Measurements from ENCODE around the gene BRF1.

BRF1 gene

DNA sequence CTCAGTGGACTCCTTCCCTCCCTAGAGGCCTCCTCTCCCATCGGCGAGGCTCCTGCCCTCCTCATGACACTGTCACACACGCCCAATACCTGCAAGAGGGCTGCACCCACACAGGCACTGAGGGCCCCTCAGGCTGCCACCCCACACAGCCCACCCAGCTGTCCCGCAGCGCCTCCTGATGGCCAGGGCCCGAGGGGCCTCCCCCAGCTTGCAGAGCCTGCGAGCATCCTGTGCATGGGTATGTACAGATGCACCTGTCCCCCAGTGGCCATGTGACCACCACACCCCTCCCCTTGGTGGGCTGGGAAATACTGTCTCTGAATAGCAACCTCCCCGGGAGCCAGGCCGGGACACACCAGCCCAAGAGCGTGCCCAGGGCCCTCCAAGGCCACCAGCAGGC lies 100.7 kb downstream of the BRF1 start:
- Histone ChIP-seq H3K27ac (ENCODE audit: low read length) (no peak overlapping the region), H3K9me3 (ENCODE audit: control insufficient read depth in 2 of 2, low read length in 2 of 2) (no peaks in the 10 kb centered on the region), H3K27me3 (ENCODE audit: control insufficient read depth in 1 of 2, insufficient read depth in 2 of 2, low read length in 2 of 2) (peaks cover 29 to 58% of the 10 kb centered on the region in 2 donors), H3K36me3 (ENCODE audit: control insufficient read depth in 2 of 2, insufficient read depth in 2 of 2, low read length in 2 of 2) (no peaks in the 10 kb centered on the region), H3K4me1 (ENCODE audit: control insufficient read depth, insufficient read depth, low read length) (peaks cover 56% of the 10 kb centered on the region), H3K9ac (ENCODE audit: low read length in 2 of 2) (no peak overlapping the region), H3K4me3 (ENCODE audit: low read length in 2 of 2) (no peak overlapping the region)

DNA sequence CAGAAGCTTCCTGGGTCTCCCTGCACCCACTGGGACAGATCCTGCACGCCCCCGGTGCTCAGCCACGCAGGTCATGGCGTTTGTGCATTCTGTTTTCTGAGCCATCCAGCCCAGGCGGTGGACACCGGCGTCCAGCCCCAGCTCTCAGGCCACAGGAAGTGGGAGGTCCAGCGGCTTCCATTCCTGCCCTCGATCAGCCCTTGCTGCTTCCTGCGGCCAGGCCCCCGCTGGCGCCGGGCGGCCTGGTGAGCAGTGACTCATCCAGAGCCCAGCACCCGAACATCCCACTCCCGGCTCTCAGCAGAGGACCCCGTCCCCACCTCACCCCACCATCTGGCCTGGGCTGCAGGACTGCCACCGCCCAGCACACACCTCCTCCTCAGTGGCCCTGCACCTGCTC lies 101.7 kb downstream of the BRF1 start:
- no peak overlapping the region for H3K9ac ChIP-seq (ENCODE audit: low read length in 2 of 2)
- H3K27ac ChIP-seq (ENCODE audit: low read length) = no peak overlapping the region
- no peaks in the 10 kb centered on the region for H3K9me3 ChIP-seq (ENCODE audit: control insufficient read depth in 2 of 2, low read length in 2 of 2)
- no peaks in the 10 kb centered on the region for H3K36me3 ChIP-seq (ENCODE audit: control insufficient read depth in 2 of 2, insufficient read depth in 2 of 2, low read length in 2 of 2)
- H3K4me3 ChIP-seq (ENCODE audit: low read length in 2 of 2) = no peak overlapping the region
- peaks cover 54% of the 10 kb centered on the region for H3K4me1 ChIP-seq (ENCODE audit: control insufficient read depth, insufficient read depth, low read length)
- H3K27me3 ChIP-seq (ENCODE audit: control insufficient read depth in 1 of 2, insufficient read depth in 2 of 2, low read length in 2 of 2) = peaks cover 30 to 66% of the 10 kb centered on the region in 2 donors

DNA sequence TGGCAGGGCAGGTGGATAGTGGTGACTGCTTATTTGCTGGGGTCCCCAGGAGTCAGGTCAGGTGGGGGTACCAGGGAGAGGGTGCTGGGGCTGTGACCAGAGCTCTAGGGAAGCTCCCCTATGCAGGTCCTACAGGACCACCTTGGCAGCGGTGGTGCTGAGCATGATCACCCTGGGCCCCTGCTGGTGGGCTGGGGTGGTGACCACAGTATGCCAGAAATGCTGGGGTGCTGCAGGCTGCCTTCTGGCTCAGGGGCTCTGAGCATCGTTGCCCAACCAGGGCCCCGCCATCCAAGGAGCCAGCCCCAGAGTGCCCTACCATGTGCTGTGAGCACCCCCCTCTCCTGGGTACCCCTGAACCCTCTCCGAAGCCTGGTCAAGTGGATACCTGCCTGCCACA lies 102.2 kb downstream of the BRF1 start:
- no peaks in the 10 kb centered on the region for H3K9me3 ChIP-seq (ENCODE audit: control insufficient read depth in 2 of 2, low read length in 2 of 2)
- no peak overlapping the region for H3K27ac ChIP-seq (ENCODE audit: low read length)
- H3K9ac ChIP-seq (ENCODE audit: low read length in 2 of 2) = no peak overlapping the region
- no peaks in the 10 kb centered on the region for H3K36me3 ChIP-seq (ENCODE audit: control insufficient read depth in 2 of 2, insufficient read depth in 2 of 2, low read length in 2 of 2)
- no peak overlapping the region for H3K4me3 ChIP-seq (ENCODE audit: low read length in 2 of 2)
- peaks cover 33 to 71% of the 10 kb centered on the region in 2 donors for H3K27me3 ChIP-seq (ENCODE audit: control insufficient read depth in 1 of 2, insufficient read depth in 2 of 2, low read length in 2 of 2)
- peaks cover 55% of the 10 kb centered on the region for H3K4me1 ChIP-seq (ENCODE audit: control insufficient read depth, insufficient read depth, low read length)

DNA sequence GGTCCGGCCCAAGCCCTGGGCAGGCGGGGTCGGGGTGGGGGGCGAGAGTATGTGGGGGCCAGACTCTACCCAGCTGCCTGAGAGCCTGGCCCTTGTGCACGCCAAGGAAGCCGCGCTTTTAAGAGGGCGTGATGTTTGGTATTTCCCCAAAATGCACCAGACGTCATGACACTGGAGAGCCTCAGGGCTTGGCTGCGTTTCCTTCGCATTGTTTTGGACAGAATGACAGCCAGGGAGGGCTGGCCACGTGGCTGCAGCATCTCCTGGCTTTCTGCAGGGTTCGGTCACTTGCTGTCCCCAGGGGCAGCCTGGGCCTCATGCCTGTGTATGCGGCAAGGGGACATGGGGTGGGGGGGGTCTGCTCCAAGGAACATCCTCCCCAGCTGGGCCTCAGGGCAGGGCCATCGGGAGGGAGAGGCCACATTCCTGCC lies 103.6 kb downstream of the BRF1 start:
- H3K27me3 ChIP-seq (ENCODE audit: control insufficient read depth in 1 of 2, insufficient read depth in 2 of 2, low read length in 2 of 2) = peaks cover 38 to 80% of the 10 kb centered on the region in 2 donors
- no peak overlapping the region for H3K27ac ChIP-seq (ENCODE audit: low read length)
- no peak overlapping the region for H3K9ac ChIP-seq (ENCODE audit: low read length in 2 of 2)
- H3K4me1 ChIP-seq (ENCODE audit: control insufficient read depth, insufficient read depth, low read length) = peaks cover 53% of the 10 kb centered on the region
- no peak overlapping the region for H3K4me3 ChIP-seq (ENCODE audit: low read length in 2 of 2)
- H3K36me3 ChIP-seq (ENCODE audit: control insufficient read depth in 2 of 2, insufficient read depth in 2 of 2, low read length in 2 of 2) = no peaks in the 10 kb centered on the region
- no peaks in the 10 kb centered on the region for H3K9me3 ChIP-seq (ENCODE audit: control insufficient read depth in 2 of 2, low read length in 2 of 2)

DNA sequence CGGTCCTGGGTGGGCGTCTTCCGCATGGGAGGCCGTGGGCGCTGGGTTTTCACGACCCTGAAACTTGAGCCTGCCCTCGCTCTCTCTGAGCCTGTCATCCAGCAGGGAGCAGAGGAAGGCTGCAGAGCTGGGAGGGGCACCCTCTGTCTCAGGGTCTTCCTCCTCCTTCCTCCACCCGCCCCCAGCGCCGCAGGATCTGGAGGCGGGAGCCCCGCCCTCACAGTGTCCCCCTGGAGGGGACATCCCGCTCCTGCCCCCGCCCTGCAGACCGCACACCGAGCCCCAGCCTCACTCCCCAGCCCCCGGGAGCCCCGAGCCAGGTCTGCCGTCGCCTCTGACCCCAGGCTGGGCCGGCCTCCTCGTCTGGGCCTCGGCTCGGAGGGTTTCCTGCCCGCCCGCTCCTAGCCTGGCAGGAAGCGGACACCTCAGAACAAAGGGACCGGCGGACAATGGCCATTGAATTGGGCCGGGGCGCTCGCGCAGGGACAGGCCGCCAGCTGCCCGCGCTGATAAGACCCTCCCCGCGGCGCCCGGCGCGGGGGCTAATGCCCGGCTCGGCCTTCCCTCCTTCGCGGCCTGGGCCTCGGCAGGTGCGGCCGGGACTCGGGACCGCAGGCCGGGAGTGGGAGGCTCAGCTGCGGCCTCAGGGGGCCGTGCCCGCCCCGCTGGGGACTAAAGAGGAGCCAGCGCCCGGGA lies 104.4 kb downstream of the BRF1 start:
- H3K27me3 ChIP-seq (ENCODE audit: control insufficient read depth in 1 of 2, insufficient read depth in 2 of 2, low read length in 2 of 2) = peaks cover 40 to 77% of the 10 kb centered on the region in 2 donors
- no peak overlapping the region for H3K9ac ChIP-seq (ENCODE audit: low read length in 2 of 2)
- H3K9me3 ChIP-seq (ENCODE audit: control insufficient read depth in 2 of 2, low read length in 2 of 2) = no peaks in the 10 kb centered on the region
- H3K4me1 ChIP-seq (ENCODE audit: control insufficient read depth, insufficient read depth, low read length) = peaks cover 46% of the 10 kb centered on the region
- H3K4me3 ChIP-seq (ENCODE audit: low read length in 2 of 2) = no peak overlapping the region
- no peak overlapping the region for H3K27ac ChIP-seq (ENCODE audit: low read length)
- H3K36me3 ChIP-seq (ENCODE audit: control insufficient read depth in 2 of 2, insufficient read depth in 2 of 2, low read length in 2 of 2) = no peaks in the 10 kb centered on the region

DNA sequence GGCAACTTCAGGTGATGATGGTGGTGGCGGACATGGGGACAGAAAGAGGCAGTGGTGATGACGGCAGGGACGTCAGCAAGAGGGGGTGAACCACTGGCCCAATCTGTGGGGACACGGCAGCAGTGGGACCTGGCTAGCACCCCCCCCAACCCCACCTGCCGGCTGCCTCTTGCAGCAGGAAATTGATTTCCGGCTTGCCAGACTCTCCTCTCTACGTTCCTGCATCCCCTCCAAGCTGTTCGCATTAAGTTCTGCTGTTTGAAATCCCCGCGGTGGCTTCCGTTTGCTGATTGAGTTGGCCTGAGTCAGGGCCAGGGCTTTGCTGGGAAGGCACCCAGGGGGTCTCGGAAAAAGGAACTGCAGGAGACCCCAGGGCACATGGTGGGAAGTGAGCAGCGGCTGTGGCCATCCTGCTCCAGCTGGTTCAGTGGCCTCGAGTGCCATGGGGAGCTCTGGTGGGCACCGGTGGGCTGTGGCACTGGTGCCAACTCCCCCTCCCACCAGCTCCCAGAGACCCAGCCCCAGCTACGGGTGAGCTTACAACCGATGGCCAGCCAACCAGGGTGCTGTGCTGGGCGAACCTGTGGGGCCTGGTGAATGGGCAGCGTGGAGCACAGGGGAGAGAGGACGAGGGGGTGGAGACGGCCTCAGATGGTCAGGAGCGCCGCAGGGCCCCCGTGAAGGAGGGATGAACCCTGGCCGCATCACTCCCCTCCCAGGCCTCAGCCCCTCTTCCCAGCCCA lies 105.1 kb downstream of the BRF1 start:
- H3K4me1 ChIP-seq (ENCODE audit: control insufficient read depth, insufficient read depth, low read length) = peaks cover 43% of the 10 kb centered on the region
- H3K27me3 ChIP-seq (ENCODE audit: control insufficient read depth in 1 of 2, insufficient read depth in 2 of 2, low read length in 2 of 2) = peaks cover 34 to 70% of the 10 kb centered on the region in 2 donors
- no peaks in the 10 kb centered on the region for H3K36me3 ChIP-seq (ENCODE audit: control insufficient read depth in 2 of 2, insufficient read depth in 2 of 2, low read length in 2 of 2)
- no peak overlapping the region for H3K27ac ChIP-seq (ENCODE audit: low read length)
- H3K4me3 ChIP-seq (ENCODE audit: low read length in 2 of 2) = no peak overlapping the region
- no peak overlapping the region for H3K9ac ChIP-seq (ENCODE audit: low read length in 2 of 2)
- no peaks in the 10 kb centered on the region for H3K9me3 ChIP-seq (ENCODE audit: control insufficient read depth in 2 of 2, low read length in 2 of 2)

DNA sequence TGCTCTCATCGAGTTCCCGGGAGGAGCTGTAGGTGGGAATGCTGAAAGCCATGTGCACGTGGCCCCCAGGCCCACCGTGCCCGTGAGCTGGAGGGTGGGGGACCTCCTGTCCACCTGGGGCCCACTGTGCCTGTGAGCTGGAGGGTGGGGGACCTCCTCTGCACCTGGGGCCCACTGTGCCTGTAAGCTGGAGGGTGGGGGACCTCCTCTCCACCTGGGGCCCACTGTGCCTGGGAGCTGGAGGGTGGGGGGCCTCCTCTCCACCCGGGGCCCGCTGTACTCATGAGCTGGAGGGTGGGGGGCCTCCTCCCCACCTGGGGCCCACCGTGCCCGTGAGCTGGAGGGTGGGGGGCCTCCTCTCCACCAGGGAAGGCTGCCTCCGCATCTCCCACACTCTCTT lies 105.8 kb downstream of the BRF1 start:
- Histone ChIP-seq H3K9me3 (ENCODE audit: control insufficient read depth in 2 of 2, low read length in 2 of 2) (no peaks in the 10 kb centered on the region), H3K27me3 (ENCODE audit: control insufficient read depth in 1 of 2, insufficient read depth in 2 of 2, low read length in 2 of 2) (peaks cover 30 to 64% of the 10 kb centered on the region in 2 donors), H3K9ac (ENCODE audit: low read length in 2 of 2) (no peak overlapping the region), H3K36me3 (ENCODE audit: control insufficient read depth in 2 of 2, insufficient read depth in 2 of 2, low read length in 2 of 2) (no peaks in the 10 kb centered on the region), H3K4me1 (ENCODE audit: control insufficient read depth, insufficient read depth, low read length) (peaks cover 43% of the 10 kb centered on the region), H3K4me3 (ENCODE audit: low read length in 2 of 2) (no peak overlapping the region), H3K27ac (ENCODE audit: low read length) (no peak overlapping the region)

DNA sequence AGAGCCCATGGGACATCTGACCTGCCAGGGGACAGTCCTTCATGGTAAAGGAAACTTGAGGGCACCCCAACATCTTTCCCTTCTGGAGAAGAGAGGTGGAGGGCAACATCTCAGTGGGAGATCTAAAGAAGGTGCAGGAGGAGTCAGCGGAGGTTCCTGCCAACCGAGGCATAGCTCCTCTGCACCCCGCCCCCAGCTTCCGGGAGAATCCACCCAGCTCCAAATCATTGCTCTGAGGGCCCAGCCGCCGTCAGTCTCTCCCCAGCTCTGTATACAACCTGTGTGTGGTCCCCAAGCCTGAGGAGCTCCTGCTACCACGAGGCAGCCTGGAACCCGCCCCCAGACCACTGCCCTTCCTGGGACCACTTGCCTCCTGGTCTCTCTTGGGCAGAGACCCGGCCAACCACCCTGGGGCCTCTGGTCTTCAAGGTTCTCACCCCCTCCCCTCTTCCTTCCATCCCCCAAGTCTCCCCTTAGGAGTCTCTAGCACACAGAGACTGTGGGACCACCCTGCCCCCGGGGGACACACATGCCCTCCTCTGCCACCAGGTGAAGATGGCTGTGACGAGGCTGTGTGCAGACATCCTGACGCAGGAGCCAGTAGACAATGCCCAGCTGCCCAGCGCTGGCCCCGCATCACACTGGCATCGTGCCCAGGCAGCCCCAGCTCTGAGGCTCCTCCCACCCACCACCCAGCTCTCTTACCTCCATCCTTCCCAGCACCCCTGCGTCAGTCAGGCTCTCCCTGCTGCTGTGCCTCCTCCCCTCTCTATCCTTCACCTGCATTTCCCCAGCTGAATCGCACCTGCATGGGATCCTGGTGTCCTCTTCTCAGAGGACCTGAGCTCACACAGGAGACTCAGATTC lies 106.7 kb downstream of the BRF1 start:
- Histone ChIP-seq H3K9ac (ENCODE audit: low read length in 2 of 2) (no peak overlapping the region), H3K4me3 (ENCODE audit: low read length in 2 of 2) (no peak overlapping the region), H3K4me1 (ENCODE audit: control insufficient read depth, insufficient read depth, low read length) (peaks cover 41% of the 10 kb centered on the region), H3K27ac (ENCODE audit: low read length) (no peak overlapping the region), H3K27me3 (ENCODE audit: control insufficient read depth in 1 of 2, insufficient read depth in 2 of 2, low read length in 2 of 2) (peaks cover 23 to 59% of the 10 kb centered on the region in 2 donors), H3K9me3 (ENCODE audit: control insufficient read depth in 2 of 2, low read length in 2 of 2) (no peaks in the 10 kb centered on the region), H3K36me3 (ENCODE audit: control insufficient read depth in 2 of 2, insufficient read depth in 2 of 2, low read length in 2 of 2) (no peaks in the 10 kb centered on the region)

DNA sequence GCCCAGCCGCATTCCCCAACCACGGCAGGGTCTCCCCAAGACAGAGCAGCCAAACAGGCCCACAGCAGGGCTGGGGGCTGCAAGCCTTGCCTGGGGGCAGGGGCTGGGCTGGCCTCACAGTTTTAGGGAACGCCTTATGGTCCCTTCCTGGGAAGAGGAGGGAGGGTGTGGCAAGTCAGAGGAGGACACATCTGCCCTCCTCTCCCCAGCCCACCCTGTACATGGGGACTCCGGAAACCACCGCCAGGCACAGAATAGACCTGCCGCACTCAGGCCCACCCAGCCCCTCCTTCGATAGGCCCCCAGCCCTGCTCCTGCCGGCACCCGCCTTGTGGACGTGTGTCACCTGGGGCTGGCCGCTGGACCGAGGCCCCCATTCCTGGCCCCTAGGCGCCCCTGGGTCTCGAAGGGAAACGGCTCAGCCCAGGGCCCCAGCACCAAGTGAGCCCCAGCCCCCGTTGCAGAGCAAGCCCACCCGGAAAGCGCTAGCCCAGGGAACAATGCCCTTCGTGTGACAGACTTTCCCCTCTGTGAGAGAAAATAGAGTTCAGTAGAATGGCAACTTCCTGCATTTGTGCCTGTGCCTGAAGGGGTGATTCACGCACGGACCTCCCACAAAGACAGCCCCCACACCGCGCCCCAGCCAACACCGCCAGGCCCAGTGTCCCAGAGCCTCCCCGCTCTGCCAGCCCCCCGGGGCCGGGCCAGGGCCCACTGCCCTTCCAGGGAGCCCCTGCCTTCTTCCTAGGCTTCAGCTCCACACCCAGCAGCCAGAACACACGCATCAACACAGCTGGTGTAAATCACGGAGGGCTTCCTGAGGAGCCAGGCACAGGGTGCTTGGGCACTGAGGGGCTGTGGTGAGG lies 107.7 kb downstream of the BRF1 start:
- H3K27ac ChIP-seq (ENCODE audit: low read length) = no peak overlapping the region
- H3K27me3 ChIP-seq (ENCODE audit: control insufficient read depth in 1 of 2, insufficient read depth in 2 of 2, low read length in 2 of 2) = peaks cover 19 to 51% of the 10 kb centered on the region in 2 donors
- no peaks in the 10 kb centered on the region for H3K36me3 ChIP-seq (ENCODE audit: control insufficient read depth in 2 of 2, insufficient read depth in 2 of 2, low read length in 2 of 2)
- H3K4me3 ChIP-seq (ENCODE audit: low read length in 2 of 2) = no peak overlapping the region
- H3K9me3 ChIP-seq (ENCODE audit: control insufficient read depth in 2 of 2, low read length in 2 of 2) = peaks cover 0 to 3% of the 10 kb centered on the region in 2 donors
- H3K4me1 ChIP-seq (ENCODE audit: control insufficient read depth, insufficient read depth, low read length) = peaks cover 36% of the 10 kb centered on the region
- no peak overlapping the region for H3K9ac ChIP-seq (ENCODE audit: low read length in 2 of 2)

All from stomach smooth muscle (tissue), 2 donors.